Hepatocyte (in vitro differentiated cells): Measurements from ENCODE around the gene MT1E. TPM values are rescaled to one million over a fixed set of nuclear protein-coding genes. Genes with fewer than 3 reads are reported as not detected.
A peak's percentile ranks its signal among the peaks of the same experiment; 100 is the strongest.

Experiments used
- DNase-seq: peaks from one replicate; pipeline ENCODE4 v3.0.0-alpha.2; 2016; ENCODE audit warnings: low spot score
- H2AFZ ChIP-seq: fragments of 200-600 bp; sonication (generic); 2 replicates; pipeline ENCODE4 v1.6.0; 2016; ENCODE audit warnings: antibody characterized with exemption, mild to moderate bottlenecking
- H3K27ac ChIP-seq: fragments of 200-600 bp; sonication (generic); 2 replicates; pipeline ENCODE4 v1.5.1; 2016; ENCODE audit warnings: mild to moderate bottlenecking
- H3K27me3 ChIP-seq: fragments of 200-600 bp; sonication (generic); 2 replicates; pipeline ENCODE4 v1.6.1; 2016
- H3K36me3 ChIP-seq: fragments of 200-600 bp; sonication (generic); replicated peaks from 2 replicates; pipeline ENCODE4 v1.5.1; 2016; ENCODE audit warnings: low read depth; ENCODE audit not compliant: insufficient read depth
- H3K4me1 ChIP-seq: fragments of 200-600 bp; sonication (generic); 2 replicates; pipeline ENCODE4 v1.5.1; 2016; ENCODE audit warnings: mild to moderate bottlenecking, moderate library complexity; ENCODE audit not compliant: insufficient read depth
- H3K4me2 ChIP-seq: fragments of 200-600 bp; sonication (generic); 2 replicates; pipeline ENCODE4 v1.6.0; 2016
- H3K4me3 ChIP-seq: fragments of 200-600 bp; sonication (generic); 2 replicates; pipeline ENCODE4 v1.5.1; 2016; ENCODE audit warnings: mild to moderate bottlenecking
- H3K79me2 ChIP-seq: fragments of 200-600 bp; sonication (generic); 2 replicates; pipeline ENCODE4 v1.6.0; 2017; ENCODE audit warnings: mild to moderate bottlenecking
- H3K9me2 ChIP-seq: fragments of 200-600 bp; sonication (generic); replicated peaks from 2 replicates; pipeline ENCODE4 v1.6.0; 2017; ENCODE audit warnings: mild to moderate bottlenecking; ENCODE audit not compliant: insufficient read depth
- H3K9me3 ChIP-seq: fragments of 200-600 bp; sonication (generic); 2 replicates; pipeline ENCODE4 v1.5.1; 2016; ENCODE audit warnings: low read depth, mild to moderate bottlenecking
- H4K20me1 ChIP-seq: fragments of 200-600 bp; sonication (generic); 2 replicates; pipeline ENCODE4 v1.6.0; 2016; ENCODE audit warnings: mild to moderate bottlenecking; ENCODE audit not compliant: insufficient read depth, poor library complexity, severe bottlenecking
- EZH2 ChIP-seq: fragments of 200-600 bp; sonication (generic); IDR thresholded peaks from 2 replicates; pipeline ENCODE4 v1.6.1; 2016; ENCODE audit warnings: antibody characterized with exemption, mild to moderate bottlenecking, borderline replicate concordance
- EZH2phosphoT487 ChIP-seq: fragments of 200-600 bp; sonication (generic); IDR thresholded peaks from one replicate; pipeline ENCODE4 v1.6.1; 2018; ENCODE audit warnings: antibody characterized with exemption, mild to moderate bottlenecking, low read depth, moderate library complexity; ENCODE audit not compliant: unreplicated experiment, severe bottlenecking
- WGBS: methylation state at CpG from one replicate; pipeline ENCODE4 v1.1.6; 2016; ENCODE audit warnings: low lambda C conversion rate; ENCODE audit errors: missing lambda C conversion rate; 5-methylcytosine and 5-hydroxymethylcytosine counted together
- polyA plus RNA-seq: library from polyadenylated mRNA; unstranded; fragments of >200 nt; fragmentation: Nextera tagmentation; extraction: Ambion mirVana; gene quantifications from 2 replicates; pipeline ENCODE4 v1.2.1, GENCODE V29; 2016
- total RNA-seq: library from RNA; depleted of rRNA; stranded (reverse); fragments of >200 nt; gene quantifications from 2 replicates; pipeline ENCODE4 v1.2.3, GENCODE V29; 2014
- TF ChIP-seq, protein P1 (sequence below): fragments of 200-600 bp; sonication (generic); IDR thresholded peaks from 2 replicates; pipeline ENCODE4 v1.5.1; 2016; ENCODE audit warnings: antibody characterized with exemption, mild to moderate bottlenecking; ENCODE audit not compliant: poor library complexity

Gene MT1E
- total and polyA plus RNA-seq, 2 experiments from 2014 or later = 65.5 to 121 TPM

DNA sequence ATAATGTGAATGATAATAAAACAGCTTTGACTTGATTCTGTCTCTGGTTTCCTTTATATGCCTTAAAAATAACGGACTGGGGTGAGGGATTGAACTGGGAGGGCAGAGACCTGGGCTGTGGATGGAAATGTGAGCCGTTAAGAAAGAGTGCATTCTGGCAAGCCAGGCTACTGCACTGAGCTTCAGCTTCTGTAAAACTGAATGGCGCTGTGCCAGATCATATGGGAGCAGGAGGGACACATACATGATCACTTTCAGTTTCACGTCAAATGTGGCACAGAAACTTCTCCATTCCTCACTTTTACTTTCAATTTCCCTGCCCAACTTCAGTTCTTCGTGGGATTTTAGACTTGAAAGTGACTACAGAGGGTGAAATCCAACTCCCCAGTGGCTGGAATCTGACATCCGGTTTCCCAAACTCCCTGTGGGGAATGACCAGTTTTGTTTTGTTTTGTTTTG is 16.1 kb upstream of the MT1E start:
- H2AFZ ChIP-seq = no peak overlapping the region
- peak; percentile 72 for DNase-seq
- WGBS = 6% methylated on average over 6 of the region's 6 CpGs
- no peaks in the 10 kb centered on the region for H3K79me2 ChIP-seq
- no peaks in the 10 kb centered on the region for H3K9me3 ChIP-seq
- peak overlapping the region; percentile 12 for H3K27ac ChIP-seq
- H4K20me1 ChIP-seq = no peaks in the 10 kb centered on the region
- peaks cover 26% of the 10 kb centered on the region for H3K4me1 ChIP-seq
- TF ChIP-seq, protein P1, sequence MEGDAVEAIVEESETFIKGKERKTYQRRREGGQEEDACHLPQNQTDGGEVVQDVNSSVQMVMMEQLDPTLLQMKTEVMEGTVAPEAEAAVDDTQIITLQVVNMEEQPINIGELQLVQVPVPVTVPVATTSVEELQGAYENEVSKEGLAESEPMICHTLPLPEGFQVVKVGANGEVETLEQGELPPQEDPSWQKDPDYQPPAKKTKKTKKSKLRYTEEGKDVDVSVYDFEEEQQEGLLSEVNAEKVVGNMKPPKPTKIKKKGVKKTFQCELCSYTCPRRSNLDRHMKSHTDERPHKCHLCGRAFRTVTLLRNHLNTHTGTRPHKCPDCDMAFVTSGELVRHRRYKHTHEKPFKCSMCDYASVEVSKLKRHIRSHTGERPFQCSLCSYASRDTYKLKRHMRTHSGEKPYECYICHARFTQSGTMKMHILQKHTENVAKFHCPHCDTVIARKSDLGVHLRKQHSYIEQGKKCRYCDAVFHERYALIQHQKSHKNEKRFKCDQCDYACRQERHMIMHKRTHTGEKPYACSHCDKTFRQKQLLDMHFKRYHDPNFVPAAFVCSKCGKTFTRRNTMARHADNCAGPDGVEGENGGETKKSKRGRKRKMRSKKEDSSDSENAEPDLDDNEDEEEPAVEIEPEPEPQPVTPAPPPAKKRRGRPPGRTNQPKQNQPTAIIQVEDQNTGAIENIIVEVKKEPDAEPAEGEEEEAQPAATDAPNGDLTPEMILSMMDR = no peak
- TF ChIP-seq EZH2phosphoT487 (no peak), EZH2 (no peak)
- no peaks in the 10 kb centered on the region for H3K36me3 ChIP-seq
- peak overlapping the region; percentile 82 for H3K4me2 ChIP-seq
- H3K4me3 ChIP-seq = peak overlapping the region; percentile 6
- H3K9me2 ChIP-seq = no peaks in the 10 kb centered on the region
- peaks cover 4% of the 10 kb centered on the region for H3K27me3 ChIP-seq

DNA sequence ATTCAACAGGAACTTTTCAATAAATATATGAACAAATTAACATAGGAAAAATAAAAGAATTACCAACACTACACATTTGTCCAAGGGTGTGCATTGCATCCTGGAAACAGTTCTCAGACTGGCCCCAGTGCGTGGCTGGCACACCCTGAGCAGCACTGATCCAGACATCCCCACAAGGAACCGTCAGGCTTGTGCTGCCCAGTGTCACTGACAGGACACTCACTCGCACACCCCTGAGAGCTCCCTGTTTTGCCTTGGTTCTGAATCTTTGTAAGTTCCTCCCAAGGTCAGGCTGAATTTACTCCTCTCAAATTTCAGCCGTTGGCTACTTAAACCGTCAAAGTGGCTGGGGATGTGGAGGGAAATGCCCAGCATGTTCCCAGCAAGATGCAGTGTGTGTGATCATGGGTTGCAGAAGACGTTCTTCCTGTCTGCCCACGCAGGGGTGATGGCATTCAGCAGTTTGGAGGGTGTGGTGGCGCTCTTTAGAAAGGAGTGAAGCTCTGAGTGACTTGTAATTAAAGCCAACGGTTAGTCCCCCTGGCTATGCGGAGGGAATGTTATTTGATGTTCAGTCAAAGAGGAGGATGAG is 15.5 kb upstream of the MT1E start:
- Histone ChIP-seq H2AFZ (no peak overlapping the region), H3K4me1 (peaks cover 26% of the 10 kb centered on the region), H3K36me3 (no peaks in the 10 kb centered on the region), H3K27me3 (peaks cover 4% of the 10 kb centered on the region), H3K4me2 (peak overlapping the region; percentile 82), H3K27ac (peak overlapping the region; percentile 12), H3K79me2 (no peaks in the 10 kb centered on the region), H3K9me2 (no peaks in the 10 kb centered on the region), H3K9me3 (no peaks in the 10 kb centered on the region), H4K20me1 (no peaks in the 10 kb centered on the region), H3K4me3 (no peak overlapping the region)
- no peak for TF ChIP-seq EZH2
- no peak for TF ChIP-seq EZH2phosphoT487
- TF ChIP-seq, protein P1 = no peak
- 17% methylated on average over 10 of the region's 10 CpGs for WGBS
- peak; percentile 49 for DNase-seq

DNA sequence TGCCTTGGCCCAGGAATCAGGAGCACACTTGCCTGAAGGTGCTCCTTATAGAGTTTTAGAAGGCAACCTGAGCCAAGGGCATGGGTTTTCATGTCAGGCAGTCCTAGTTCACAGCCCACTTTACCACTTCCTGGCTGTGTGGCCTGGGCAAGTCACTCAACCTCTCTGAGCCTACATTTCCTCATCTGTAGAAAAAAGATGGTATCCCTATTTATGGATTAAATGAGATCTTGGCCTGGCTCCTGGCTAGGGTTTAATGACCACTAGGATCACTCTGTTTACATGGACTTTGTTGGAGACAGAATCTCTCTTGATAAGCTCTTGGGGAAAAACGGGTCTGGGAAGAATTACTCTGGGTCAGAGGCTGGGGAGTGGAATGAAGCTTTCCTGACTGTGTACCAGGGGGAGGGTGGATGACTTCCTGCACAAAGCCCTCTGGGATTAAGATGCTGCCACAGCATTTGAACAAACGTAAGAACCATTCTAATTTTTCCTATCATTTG is 14.9 kb upstream of the MT1E start:
- Histone ChIP-seq H2AFZ (no peak overlapping the region), H3K79me2 (no peaks in the 10 kb centered on the region), H3K4me3 (no peak overlapping the region), H3K4me1 (peaks cover 26% of the 10 kb centered on the region), H3K27me3 (peaks cover 4% of the 10 kb centered on the region), H4K20me1 (no peaks in the 10 kb centered on the region), H3K36me3 (no peaks in the 10 kb centered on the region), H3K27ac (peak overlapping the region; percentile 12), H3K9me3 (no peaks in the 10 kb centered on the region), H3K4me2 (peak overlapping the region; percentile 82), H3K9me2 (no peaks in the 10 kb centered on the region)
- TF ChIP-seq EZH2 (no peak), EZH2phosphoT487 (no peak)
- TF ChIP-seq, protein P1 = no peak
- DNase-seq = peak; percentile 41
- 25% methylated on average over 2 of the region's 2 CpGs for WGBS
